Measurements from ENCODE around the gene WNT9A. TPM values are rescaled to one million over a fixed set of nuclear protein-coding genes. Genes with fewer than 3 reads are reported as not detected.

WNT9A gene
- total RNA-seq, 1 experiment from 2014 or later = 0.24 TPM

DNA sequence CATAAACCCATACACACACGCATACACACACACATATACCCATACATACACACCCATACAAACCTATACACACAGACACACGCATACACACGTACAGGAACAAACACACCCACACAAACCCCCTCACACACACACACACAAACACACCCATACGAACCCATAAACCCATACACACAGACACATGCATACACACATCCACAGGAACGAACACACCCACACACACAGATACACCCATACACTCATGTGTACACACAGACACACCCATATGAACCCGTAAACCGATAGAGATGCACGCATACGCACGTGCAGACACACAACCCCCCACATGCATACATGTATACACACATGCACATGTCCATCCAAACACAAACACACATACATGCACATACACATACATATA, 9.5 kb downstream of the WNT9A start:
- TF ChIP-seq, protein P1, sequence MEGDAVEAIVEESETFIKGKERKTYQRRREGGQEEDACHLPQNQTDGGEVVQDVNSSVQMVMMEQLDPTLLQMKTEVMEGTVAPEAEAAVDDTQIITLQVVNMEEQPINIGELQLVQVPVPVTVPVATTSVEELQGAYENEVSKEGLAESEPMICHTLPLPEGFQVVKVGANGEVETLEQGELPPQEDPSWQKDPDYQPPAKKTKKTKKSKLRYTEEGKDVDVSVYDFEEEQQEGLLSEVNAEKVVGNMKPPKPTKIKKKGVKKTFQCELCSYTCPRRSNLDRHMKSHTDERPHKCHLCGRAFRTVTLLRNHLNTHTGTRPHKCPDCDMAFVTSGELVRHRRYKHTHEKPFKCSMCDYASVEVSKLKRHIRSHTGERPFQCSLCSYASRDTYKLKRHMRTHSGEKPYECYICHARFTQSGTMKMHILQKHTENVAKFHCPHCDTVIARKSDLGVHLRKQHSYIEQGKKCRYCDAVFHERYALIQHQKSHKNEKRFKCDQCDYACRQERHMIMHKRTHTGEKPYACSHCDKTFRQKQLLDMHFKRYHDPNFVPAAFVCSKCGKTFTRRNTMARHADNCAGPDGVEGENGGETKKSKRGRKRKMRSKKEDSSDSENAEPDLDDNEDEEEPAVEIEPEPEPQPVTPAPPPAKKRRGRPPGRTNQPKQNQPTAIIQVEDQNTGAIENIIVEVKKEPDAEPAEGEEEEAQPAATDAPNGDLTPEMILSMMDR (IDR thresholded peaks at IDR 0.05; ENCODE audit: unreplicated experiment) = no peak
- Mint-ChIP-seq H3K4me1 (ENCODE audit: low read depth, unreplicated experiment) (no peaks in the 10 kb centered on the region), H3K27me3 (ENCODE audit: unreplicated experiment) (peaks cover 26% of the 10 kb centered on the region), H3K27ac (ENCODE audit: unreplicated experiment) (no peak overlapping the region), H3K4me3 (ENCODE audit: low read depth, unreplicated experiment) (no peak overlapping the region), H3K9me3 (ENCODE audit: low read depth, unreplicated experiment) (peaks cover 18% of the 10 kb centered on the region), H3K36me3 (ENCODE audit: insufficient read depth, unreplicated experiment) (peaks cover 5% of the 10 kb centered on the region)
- DNase-seq = no peak
- intact Hi-C loops (cut with micrococcal nuclease; ENCODE audit: unreplicated experiment) = no loop called here
- CTCF ChIA-PET = no interaction called here
- no TSS peak for BruUV-seq (replicated peaks)

DNA sequence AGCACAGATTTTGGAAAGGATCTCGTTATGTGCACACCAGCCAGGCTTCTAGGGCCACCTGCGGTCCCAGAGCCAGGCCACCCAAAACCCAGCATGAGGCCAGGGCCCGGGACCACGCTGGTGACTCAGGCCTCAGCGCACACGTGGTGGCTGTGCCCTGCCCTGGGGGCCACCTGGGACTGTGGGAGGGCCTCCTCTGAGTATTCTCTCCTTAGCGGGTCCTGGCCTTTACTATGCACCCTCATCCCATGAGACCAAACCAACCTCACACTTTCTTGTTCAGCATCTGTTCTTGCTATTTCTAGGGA, 9.9 kb downstream of the WNT9A start:
- CTCF ChIA-PET = no interaction called here
- Mint-ChIP-seq H3K27ac (ENCODE audit: unreplicated experiment) (no peak overlapping the region), H3K4me3 (ENCODE audit: low read depth, unreplicated experiment) (no peak overlapping the region), H3K4me1 (ENCODE audit: low read depth, unreplicated experiment) (no peaks in the 10 kb centered on the region), H3K27me3 (ENCODE audit: unreplicated experiment) (peaks cover 23% of the 10 kb centered on the region), H3K36me3 (ENCODE audit: insufficient read depth, unreplicated experiment) (peaks cover under 1% of the 10 kb centered on the region), H3K9me3 (ENCODE audit: low read depth, unreplicated experiment) (peaks cover 18% of the 10 kb centered on the region)
- intact Hi-C loops (cut with micrococcal nuclease; ENCODE audit: unreplicated experiment) = no loop called here
- TF ChIP-seq, protein P1 (IDR thresholded peaks at IDR 0.05; ENCODE audit: unreplicated experiment) = no peak
- BruUV-seq (replicated peaks) = no TSS peak
- DNase-seq = no peak

DNA sequence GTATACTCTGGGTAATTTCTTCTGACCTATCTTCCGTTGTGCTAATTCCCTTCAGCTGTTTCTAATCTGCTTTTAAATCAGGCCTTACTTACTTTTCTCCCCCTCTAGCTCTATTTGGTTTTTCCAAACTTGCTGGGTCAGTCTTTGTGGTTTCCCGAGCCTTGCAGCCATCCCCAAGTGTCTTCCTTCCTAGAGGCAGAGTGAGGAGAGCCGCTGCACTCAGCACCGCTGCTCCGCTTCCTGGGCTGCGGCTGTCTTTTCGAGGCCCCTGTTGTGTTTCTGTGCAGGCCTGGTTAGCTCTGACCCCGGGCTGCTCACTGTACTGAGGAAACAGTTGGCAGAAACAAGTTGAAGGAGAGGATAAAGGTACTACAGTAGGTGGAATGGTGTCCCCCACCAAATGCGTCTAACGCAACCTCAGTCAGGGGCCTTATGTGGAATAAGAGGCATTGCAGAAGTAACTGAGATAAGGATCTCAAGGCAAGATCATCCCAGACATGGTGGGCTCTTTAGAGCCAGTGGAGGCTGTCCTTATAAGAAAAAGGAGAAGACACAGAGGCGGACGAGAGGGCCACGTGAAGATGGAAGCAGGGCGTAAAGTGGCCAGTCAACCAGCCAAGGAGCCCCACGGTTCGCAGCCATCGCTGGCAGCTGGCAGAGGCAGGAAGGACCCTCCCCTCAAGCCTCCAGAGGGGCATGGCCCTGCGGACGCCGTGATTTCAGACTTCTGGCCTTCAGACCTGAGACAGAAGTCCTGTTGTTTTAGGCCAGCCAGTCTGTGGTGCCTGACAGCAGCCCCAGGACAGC, 10.5 kb downstream of the WNT9A start:
- Mint-ChIP-seq H3K4me1 (ENCODE audit: low read depth, unreplicated experiment) (no peaks in the 10 kb centered on the region), H3K27ac (ENCODE audit: unreplicated experiment) (no peak overlapping the region), H3K27me3 (ENCODE audit: unreplicated experiment) (peaks cover 23% of the 10 kb centered on the region), H3K36me3 (ENCODE audit: insufficient read depth, unreplicated experiment) (no peaks in the 10 kb centered on the region), H3K4me3 (ENCODE audit: low read depth, unreplicated experiment) (no peak overlapping the region), H3K9me3 (ENCODE audit: low read depth, unreplicated experiment) (peaks cover 21% of the 10 kb centered on the region)
- BruUV-seq (replicated peaks) = no TSS peak
- CTCF ChIA-PET = no interaction called here
- intact Hi-C loops (cut with micrococcal nuclease; ENCODE audit: unreplicated experiment) = no loop called here
- TF ChIP-seq, protein P1 (IDR thresholded peaks at IDR 0.05; ENCODE audit: unreplicated experiment) = no peak
- DNase-seq = no peak

DNA sequence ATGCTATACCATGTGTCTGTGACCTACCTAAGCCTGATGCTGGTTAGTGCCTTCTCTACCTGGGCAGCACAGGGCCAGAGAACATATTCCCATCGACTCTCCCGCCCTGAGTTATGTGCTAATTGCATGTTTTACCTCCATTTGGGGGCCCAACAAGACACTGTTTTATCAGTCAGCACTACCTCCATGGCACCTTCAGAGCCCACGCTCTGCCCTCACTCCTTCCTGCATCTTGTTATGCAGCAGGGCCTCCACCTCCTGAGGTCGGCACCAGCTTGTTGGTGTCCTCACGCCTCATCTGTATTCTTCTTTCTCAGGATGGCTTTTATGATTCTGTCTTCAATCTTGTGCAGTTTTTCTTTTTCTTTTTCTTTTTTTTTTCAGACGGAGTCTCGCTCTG, 11.9 kb downstream of the WNT9A start:
- intact Hi-C loops (cut with micrococcal nuclease; ENCODE audit: unreplicated experiment) = no loop called here
- H3K27me3 Mint-ChIP-seq (ENCODE audit: unreplicated experiment) = peaks cover 31% of the 10 kb centered on the region
- no peaks in the 10 kb centered on the region for H3K4me1 Mint-ChIP-seq (ENCODE audit: low read depth, unreplicated experiment)
- no peak for DNase-seq
- no peak overlapping the region for H3K4me3 Mint-ChIP-seq (ENCODE audit: low read depth, unreplicated experiment)
- peaks cover 21% of the 10 kb centered on the region for H3K9me3 Mint-ChIP-seq (ENCODE audit: low read depth, unreplicated experiment)
- TF ChIP-seq, protein P1 (IDR thresholded peaks at IDR 0.05; ENCODE audit: unreplicated experiment) = no peak
- CTCF ChIA-PET = no interaction called here
- BruUV-seq (replicated peaks) = no TSS peak
- no peak overlapping the region for H3K27ac Mint-ChIP-seq (ENCODE audit: unreplicated experiment)
- H3K36me3 Mint-ChIP-seq (ENCODE audit: insufficient read depth, unreplicated experiment) = no peaks in the 10 kb centered on the region
